ENCODE measurements around the gene ATAD3A. TPM values are rescaled to one million over a fixed set of nuclear protein-coding genes. Genes with fewer than 3 reads are reported as not detected.

The ATAD3A gene
- total RNA-seq, 4 donors from 2014 or later = 14.6 to 34.4 (median 20.4) TPM

DNA sequence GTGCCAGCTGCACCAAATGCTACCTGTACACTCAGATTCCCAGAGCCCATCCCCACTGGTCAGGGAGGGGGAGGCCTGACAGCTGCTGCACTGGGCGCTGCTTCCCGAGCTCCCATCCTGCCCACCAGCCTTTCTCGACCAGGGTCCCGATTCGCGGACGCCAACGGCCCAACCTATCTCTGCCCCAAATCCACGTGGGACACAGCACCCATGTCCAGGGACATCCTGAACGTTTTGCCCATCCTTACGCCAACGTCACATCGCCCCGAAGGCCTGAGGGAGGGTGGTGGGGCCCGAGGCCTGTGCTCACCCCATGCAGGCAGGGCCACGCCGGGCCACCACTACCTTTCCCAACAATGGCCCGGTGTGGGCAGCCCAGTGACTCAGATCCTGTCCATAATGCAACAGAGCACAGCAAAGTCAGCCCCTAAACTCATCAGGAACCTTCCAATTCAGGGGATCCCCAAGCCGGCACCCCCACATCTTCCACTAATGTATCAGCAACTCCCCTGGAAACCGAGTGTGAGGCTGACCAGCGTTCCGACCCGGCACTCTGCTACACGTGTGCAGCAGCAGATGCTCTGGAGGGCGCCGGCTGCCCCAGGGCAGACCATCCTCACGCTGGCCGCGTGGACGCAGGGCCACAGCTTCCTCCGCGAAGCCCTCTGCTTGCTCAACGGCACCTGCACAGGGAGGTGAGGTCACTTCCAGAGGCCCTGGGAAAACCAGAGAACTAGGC is 39.7 kb downstream of the ATAD3A start:
- no peak overlapping the region for H3K27ac ChIP-seq
- 91 to 92% methylated on average over 19 to 33 of the region's 33 CpGs for WGBS, 2 donors (ENCODE audit: low coverage in 1 of 2)
- intact Hi-C loops (cut with DNase I; ENCODE audit: low total_unique reads) = no loop called here

GRCh38 chr1:1552263-1552639 is 40.3 kb downstream of the ATAD3A start:
- H3K9me3 ChIP-seq = no peaks in the 10 kb centered on the region
- no peak overlapping the region for H3K27ac ChIP-seq
- in situ Hi-C loops (cut with MboI; ENCODE audit: low pct_ligation_motif_present in 1 of 4, low pct_unique_long_range_greater_than_20kb in 1 of 4, low sequenced_read_pairs in 3 of 4) = no loop called here
- TF ChIP-seq CTCF (IDR thresholded peaks at IDR 0.05) (no peak), POLR2A (IDR thresholded peaks at IDR 0.05) (no peak), POLR2AphosphoS5 (IDR thresholded peaks at IDR 0.05) (no peak), EP300 (IDR thresholded peaks at IDR 0.05; ENCODE audit: low read depth) (no peak)
- intact Hi-C loops (cut with DNase I; ENCODE audit: low total_unique reads) = no loop called here
- no peaks in the 10 kb centered on the region for H3K27me3 ChIP-seq
- H3K36me3 ChIP-seq = no peaks in the 10 kb centered on the region
- WGBS, 2 donors (ENCODE audit: low coverage in 1 of 2) = 83% methylated on average over 10 of the region's 10 CpGs; no CpG with 5 or more reads in 1 of the 2 donors
- no peak for DNase-seq
- no peak overlapping the region for H3K4me3 ChIP-seq
- no peaks in the 10 kb centered on the region for H3K4me1 ChIP-seq

More for the DNA sequence above, 39.7 kb downstream of the ATAD3A start:
- H3K27me3 ChIP-seq = no peaks in the 10 kb centered on the region
- TF ChIP-seq POLR2A (IDR thresholded peaks at IDR 0.05) = no peak
- no peak for TF ChIP-seq POLR2AphosphoS5 (IDR thresholded peaks at IDR 0.05)
- no peak for TF ChIP-seq EP300 (IDR thresholded peaks at IDR 0.05; ENCODE audit: low read depth)
- TF ChIP-seq CTCF (IDR thresholded peaks at IDR 0.05) = no peak
- H3K36me3 ChIP-seq = no peaks in the 10 kb centered on the region
- in situ Hi-C loops (cut with MboI; ENCODE audit: low pct_ligation_motif_present in 1 of 4, low pct_unique_long_range_greater_than_20kb in 1 of 4, low sequenced_read_pairs in 3 of 4) = no loop called here
- no peak for DNase-seq
- H3K4me3 ChIP-seq = no peak overlapping the region
- H3K9me3 ChIP-seq = no peaks in the 10 kb centered on the region
- no peaks in the 10 kb centered on the region for H3K4me1 ChIP-seq

- no peak for DNase-seq
- Histone ChIP-seq H3K27ac (no peak overlapping the region), H3K27me3 (no peaks in the 10 kb centered on the region), H3K4me1 (no peaks in the 10 kb centered on the region), H3K9me3 (no peaks in the 10 kb centered on the region), H3K4me3 (no peak overlapping the region), H3K36me3 (no peaks in the 10 kb centered on the region)
- in situ Hi-C loops (cut with MboI; ENCODE audit: low pct_ligation_motif_present in 1 of 4, low pct_unique_long_range_greater_than_20kb in 1 of 4, low sequenced_read_pairs in 3 of 4) (no loop called here), intact Hi-C loops (cut with DNase I; ENCODE audit: low total_unique reads) (no loop called here)
- TF ChIP-seq EP300 (IDR thresholded peaks at IDR 0.05; ENCODE audit: low read depth) (no peak), POLR2AphosphoS5 (IDR thresholded peaks at IDR 0.05) (no peak), POLR2A (IDR thresholded peaks at IDR 0.05) (no peak), CTCF (IDR thresholded peaks at IDR 0.05) (no peak)
- 76 to 88% methylated on average over 10 to 35 of the region's 35 CpGs for WGBS, 2 donors (ENCODE audit: low coverage in 1 of 2)
These were observed 42.0 kb downstream of the ATAD3A start for GRCh38 chr1:1553821-1554494.

- no peaks in the 10 kb centered on the region for H3K27me3 ChIP-seq
- in situ Hi-C loops (cut with MboI; ENCODE audit: low pct_ligation_motif_present in 1 of 4, low pct_unique_long_range_greater_than_20kb in 1 of 4, low sequenced_read_pairs in 3 of 4) (no loop called here), intact Hi-C loops (cut with DNase I; ENCODE audit: low total_unique reads) (no loop called here)
- DNase-seq = no peak
- 72 to 84% methylated on average over 5 to 13 of the region's 13 CpGs for WGBS, 2 donors (ENCODE audit: low coverage in 1 of 2)
- no peaks in the 10 kb centered on the region for H3K9me3 ChIP-seq
- H3K27ac ChIP-seq = no peak overlapping the region
- H3K4me3 ChIP-seq = no peak overlapping the region
- TF ChIP-seq CTCF (IDR thresholded peaks at IDR 0.05) (no peak), POLR2A (IDR thresholded peaks at IDR 0.05) (no peak), POLR2AphosphoS5 (IDR thresholded peaks at IDR 0.05) (no peak), EP300 (IDR thresholded peaks at IDR 0.05; ENCODE audit: low read depth) (no peak)
- no peaks in the 10 kb centered on the region for H3K36me3 ChIP-seq
- no peaks in the 10 kb centered on the region for H3K4me1 ChIP-seq
These were observed 42.6 kb downstream of the ATAD3A start for GRCh38 chr1:1554550-1554925.
